ENCODE data around the gene S100Z.
"Not testable (repeated sequence)": the region's sequence is repeated elsewhere in the genome, so short reads cannot be mapped to it uniquely, and the experiment has no call there.

The S100Z gene

GRCh38 chr5:76849419-76850291 is at the start of gene S100Z:
S100Z (plus strand) TSS chr5:76850014; CDS start chr5:76875360, 25,346 bp downstream.
- no peak for DNase-seq

DNA sequence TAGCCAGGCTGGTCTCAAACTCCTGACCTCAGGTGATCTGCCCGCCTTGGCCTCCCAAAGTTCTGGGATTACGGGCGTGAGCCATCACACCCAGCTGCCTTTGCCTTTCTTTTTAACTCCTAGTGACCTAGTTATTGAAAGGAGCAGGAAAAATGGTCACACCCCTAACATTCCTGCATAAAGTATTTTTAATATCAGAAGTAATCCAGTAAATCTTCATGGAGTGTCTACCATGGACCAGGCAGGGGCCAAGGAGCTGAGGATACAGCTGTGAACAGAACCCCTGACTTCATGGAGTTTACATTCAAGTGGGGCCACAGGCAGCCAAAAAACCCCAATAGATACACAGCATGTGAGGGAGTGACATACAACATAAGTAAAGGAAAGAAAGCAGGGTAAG is 49.2 kb upstream of the S100Z start:
- no peak for DNase-seq

- no peak for DNase-seq
These were observed 48.5 kb upstream of the S100Z start for GRCh38 chr5:76801159-76801802.

DNA sequence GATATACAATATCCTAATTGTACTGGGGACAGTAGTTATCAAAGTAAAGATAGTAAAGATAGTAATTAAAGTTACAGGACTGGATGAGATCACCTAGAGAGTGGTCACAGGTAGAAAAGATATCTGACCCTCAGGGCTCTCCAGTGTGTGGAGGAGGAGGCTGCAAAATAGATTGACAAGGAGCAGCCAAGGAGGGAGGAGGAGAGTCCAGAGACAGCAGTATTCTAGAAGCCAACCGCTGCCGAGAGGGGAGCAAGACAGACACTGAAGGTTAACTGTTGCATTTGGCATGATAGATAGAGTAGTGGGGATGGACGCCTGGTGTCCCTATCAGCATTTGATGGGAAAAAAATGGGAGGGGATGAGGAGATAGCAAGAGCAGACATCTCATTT is 48.0 kb upstream of the S100Z start:
- no peak for DNase-seq

- DNase-seq, result no peak
These were observed 45.5 kb upstream of the S100Z start for GRCh38 chr5:76804266-76804665.

DNA sequence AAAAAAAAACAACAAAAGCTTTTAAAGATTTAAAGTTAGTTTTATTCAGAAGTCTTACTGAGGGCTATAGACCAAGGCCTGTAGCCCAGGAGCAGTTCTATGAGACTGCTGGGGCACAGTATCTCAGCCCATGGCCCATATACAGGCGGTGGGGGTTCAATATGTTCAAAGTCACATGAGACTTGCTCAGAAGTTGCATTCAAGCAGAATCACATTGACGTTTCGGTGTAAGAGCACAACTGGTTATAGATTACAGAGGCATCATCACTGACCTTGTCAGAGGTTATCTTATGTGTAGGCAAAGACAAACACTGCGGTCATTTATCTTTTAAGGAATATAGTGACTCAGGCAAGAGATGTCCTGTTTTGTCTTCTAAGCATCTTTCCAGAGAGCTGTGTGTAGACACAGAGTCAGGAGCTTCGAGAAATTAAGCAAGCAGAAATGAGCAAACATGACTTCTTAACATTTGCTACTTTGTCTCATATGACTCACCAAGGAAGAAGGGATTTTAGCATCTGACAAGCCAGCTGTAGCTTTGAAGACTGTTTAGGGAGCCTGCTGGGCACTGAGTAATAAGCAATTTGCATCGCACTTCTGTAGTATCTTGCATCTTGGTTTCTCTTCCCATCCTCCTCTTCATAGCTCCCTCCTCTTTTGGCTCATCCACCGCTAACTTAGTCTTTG is 43.9 kb upstream of the S100Z start:
- no peak for DNase-seq

DNA sequence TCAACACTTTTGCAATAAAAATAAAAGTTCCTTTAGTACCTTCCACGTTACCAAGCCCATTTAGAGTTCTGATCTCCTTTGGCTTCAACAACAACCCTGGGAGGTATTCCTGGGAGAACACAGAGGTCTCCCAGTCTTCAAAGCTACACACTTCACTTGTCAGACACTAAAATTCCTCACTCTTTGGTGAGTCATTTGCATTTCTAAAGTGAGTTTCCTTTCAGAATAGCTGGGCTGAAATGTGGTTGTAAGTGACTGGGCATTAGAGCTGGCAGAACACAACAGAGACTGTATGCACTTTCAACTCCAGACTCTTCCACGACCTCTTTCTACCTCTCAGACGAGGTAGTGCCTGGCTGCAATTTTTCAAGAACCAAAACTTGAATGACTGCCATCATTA is 42.5 kb upstream of the S100Z start:
- DNase-seq, result no peak

DNA sequence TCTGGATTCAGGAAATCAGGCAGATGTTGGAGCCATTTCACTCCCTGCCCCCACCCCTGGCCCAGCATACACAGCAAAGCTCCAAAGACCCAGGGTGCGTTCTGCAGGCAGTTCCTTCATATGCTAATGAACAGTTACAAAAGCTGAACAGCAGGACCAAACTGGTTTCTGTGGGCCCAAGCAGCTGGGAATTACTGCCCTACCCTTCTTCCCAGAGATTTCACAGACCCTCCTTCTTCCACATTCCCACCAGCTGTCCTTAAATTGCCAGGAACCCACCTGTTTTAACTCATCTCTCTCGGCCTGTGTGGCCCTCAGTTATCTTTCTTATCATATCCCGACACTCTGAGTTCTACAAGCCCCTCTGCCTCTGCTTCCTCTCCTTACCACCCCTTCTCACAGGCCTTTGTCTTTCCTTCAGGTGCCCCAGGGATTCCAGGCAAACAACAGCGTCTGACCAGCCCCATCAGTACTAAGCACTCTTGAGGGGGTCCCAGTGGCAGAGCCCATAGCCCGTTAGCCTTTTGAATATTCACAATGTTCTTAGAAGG is 41.6 kb upstream of the S100Z start:
- DNase-seq, result peak; percentile 9

DNA sequence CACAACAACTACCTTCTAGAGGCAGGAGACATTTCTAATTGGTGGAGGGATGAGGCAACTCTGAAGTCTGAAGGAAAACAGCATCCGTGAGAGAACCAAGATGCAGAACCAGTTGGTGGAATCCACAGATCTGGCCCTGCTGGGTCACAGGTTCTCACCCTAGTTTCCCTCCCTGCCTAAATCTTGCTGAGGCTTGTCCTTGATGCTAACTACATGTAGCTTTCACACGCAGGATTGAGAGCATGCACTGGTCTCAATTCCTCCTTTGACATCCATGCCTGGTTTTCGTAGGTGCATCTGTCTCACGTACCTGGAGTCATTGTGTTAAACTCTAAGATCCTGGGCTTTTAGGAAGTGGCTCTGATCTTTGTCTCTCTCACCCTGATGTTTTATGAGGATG is 40.7 kb upstream of the S100Z start:
- no peak for DNase-seq

DNA sequence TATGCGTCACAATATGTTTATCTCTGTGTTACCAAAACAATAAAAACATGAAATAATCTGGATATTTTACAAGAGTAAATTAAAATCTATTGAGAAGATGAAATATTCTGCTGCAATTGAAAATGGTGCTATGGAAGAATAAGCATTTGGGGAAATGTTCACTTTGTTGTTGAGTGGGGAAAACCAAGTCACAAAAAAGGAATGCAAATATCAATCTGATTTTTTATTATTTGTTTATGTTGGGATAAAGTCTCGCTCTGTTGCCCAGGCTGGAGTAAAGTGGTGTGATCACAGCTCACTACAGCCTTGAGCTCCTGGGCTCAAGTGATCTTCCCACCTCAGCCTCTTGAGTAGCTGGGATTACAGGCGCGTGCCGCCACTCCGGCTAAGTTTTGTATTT is 39.6 kb upstream of the S100Z start:
- no peak for DNase-seq

GRCh38 chr5:76811214-76811613 is 38.6 kb upstream of the S100Z start:
- DNase-seq, result no peak

DNA sequence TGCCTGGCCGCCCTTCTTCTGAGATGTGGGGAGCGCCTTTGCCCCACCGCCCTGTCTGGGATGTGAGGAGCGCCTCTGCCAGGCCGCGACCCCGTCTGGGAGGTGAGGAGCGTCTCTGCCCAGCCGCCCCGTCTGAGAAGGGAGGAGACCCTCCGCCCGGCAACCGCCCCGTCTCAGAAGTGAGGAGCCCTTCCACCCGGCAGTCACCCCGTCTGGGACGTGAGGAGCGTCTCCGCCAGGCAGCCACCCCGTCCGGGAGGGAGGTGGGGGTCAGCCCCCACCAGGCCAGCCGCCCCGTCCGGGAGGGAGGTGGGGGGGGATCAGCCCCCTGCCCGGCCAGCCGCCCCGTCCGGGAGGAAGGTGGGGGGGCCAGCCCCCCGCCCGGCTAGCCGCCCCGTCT is 37.6 kb upstream of the S100Z start:
- DNase-seq, result not testable (repeated sequence)

- DNase-seq, result no peak
These were observed 35.7 kb upstream of the S100Z start for GRCh38 chr5:76813982-76814562.

GRCh38 chr5:76816110-76816831 is 33.5 kb upstream of the S100Z start:
- no peak for DNase-seq

- DNase-seq, result peak; percentile 79
These were observed 30.7 kb upstream of the S100Z start, which contains the start of gene F2RL1 for GRCh38 chr5:76818844-76819831. F2RL1 (plus strand) TSS chr5:76819030; CDS start chr5:76819183, 153 bp downstream.

DNA sequence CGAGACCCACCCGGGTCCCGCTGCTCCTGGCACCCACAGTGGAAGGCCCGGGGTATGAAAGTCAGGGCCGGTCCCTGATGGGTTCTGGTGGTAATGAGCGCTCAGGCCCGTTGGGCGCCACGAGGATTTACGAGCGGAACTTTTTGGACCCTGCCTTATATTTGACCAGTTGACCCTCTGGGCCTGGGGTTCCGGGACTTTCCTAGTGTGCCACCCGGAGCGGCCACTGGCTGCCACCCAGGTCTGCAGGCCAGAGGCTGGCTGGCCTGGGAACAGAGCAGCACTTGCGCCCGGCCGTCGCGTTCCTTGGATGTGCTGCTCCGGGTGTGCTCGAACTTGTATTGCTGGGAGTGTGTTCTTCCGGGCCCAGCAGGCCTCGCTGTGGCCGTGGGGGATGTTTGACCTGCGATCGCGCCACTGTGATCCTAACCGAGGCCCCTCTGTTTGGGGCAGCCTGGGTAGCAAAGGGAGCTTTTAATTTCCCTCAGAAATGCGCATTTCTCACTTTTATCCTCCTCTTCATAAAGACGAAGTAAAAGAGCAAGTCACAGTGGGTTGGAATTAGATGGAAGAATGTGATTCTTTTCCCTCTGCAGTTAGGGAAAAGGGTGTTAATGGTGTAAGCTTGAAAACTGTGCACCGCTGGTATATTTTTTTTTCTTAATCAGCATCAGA is 29.8 kb upstream of the S100Z start:
- DNase-seq, result no peak

DNA sequence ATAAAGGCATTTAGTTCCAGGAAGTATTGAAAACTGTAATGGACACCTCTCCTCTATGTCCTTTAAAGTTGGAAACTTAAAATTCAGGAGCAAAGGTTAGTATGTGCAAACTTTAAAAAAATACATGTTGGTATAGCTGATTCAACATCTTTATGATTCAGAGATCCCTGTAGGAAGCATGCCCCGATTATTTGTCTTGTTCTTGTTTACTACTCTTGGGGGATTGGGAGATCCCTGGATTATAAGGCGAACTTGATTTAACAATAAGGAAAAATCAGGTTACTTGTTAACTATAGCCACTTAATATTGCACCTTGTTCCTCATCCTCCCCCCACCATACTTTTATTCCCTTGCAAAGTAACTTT is 29.3 kb upstream of the S100Z start:
- DNase-seq, result no peak

GRCh38 chr5:76821136-76821535 is 28.7 kb upstream of the S100Z start:
- DNase-seq, result no peak

DNA sequence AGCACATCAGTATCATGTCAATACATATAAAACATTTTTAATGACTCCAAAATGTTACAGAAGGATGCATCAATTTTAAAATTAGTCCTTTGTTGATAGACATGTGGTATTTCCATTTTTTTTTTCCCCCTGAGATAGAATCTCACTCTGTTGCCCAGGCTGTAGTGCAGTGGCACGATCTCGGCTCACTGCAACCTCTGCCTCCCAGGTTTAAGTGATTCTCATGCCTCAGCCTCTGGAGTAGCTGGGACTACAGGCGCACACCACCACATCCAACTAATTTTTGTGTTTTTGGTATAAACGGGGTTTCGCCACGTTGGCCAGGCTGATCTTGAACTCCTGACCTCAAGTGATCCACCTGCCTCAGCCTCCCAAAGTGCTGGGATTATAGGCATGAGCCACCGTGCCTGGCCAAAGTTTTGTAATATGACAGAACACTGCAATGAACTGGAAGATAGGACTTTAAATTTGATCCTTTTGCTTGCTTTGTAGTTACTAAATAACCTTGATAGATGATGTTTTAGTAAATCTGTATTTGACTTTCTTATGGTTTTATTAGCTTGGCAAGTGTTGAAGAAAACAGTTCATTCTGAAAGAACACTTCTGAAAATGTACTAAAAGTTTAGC is 27.6 kb upstream of the S100Z start:
- not testable (repeated sequence) for DNase-seq

GRCh38 chr5:76826416-76826815 is 23.4 kb upstream of the S100Z start:
- not testable (repeated sequence) for DNase-seq
